K562 (cell line): ENCODE results near the gene TRABD2B. TPM values are rescaled to one million over a fixed set of nuclear protein-coding genes. Genes with fewer than 3 reads are reported as not detected.
A peak's percentile ranks its signal among the peaks of the same experiment; 100 is the strongest.

Experiments
- ATAC-seq: fragments of 200-7000 bp; cut with Tn5 transposase; 3 replicates; pipeline ENCODE4 v1.9.1; 2020; ENCODE audit warnings: moderate library complexity
- BruUV-seq: library from RNA; stranded (reverse); fragments of 400-500 nt; replicated peaks from 2 replicates; lab custom pipeline; 2021; lab: Mats Ljungman, UMichigan
- CTCF ChIA-PET: fragments of 300-600 bp; formaldehyde crosslinking; extraction: SDS; loops from one replicate; lab custom pipeline; 2021; ENCODE audit warnings: low intra/inter-chr PET ratio; lab: Yijun Ruan, JAX
- POLR2A ChIA-PET: fragments of 300-600, 350-650 bp; sonication (Branson Sonifier 250); formaldehyde crosslinking; extraction: SDS; loops from one replicate; lab custom pipeline; 2021; ENCODE audit warnings: antibody characterized with exemption, inconsistent platforms; lab: Yijun Ruan, JAX
- DNase-seq, 4 experiments: peaks; one replicate each; pipeline versions ENCODE4 v3.0.0 to v3.0.0-alpha.2; 2011 to 2018; ENCODE audit warnings: low spot score in 3 of 4, mixed read lengths in 3 of 4; ENCODE audit errors: extremely low read depth in 1 of 4
- FAIRE-seq: peaks from 2 replicates; lab custom pipeline; 2011; peaks lifted over from hg19 to GRCh38; lab: Jason Lieb, UNC
- H2AFZ ChIP-seq: 2 replicates; pipeline ENCODE4 v1.6.0; 2011; ENCODE audit warnings: low read depth, low read length, control low read depth, inconsistent platforms
- H3K27ac ChIP-seq: fragments of 200-600 bp; 3 replicates; pipeline ENCODE4 v1.8.0; 2011; ENCODE audit warnings: low read depth, mild to moderate bottlenecking, control low read depth, inconsistent platforms, low read length, moderate library complexity, mixed read lengths; ENCODE audit errors: extremely low read depth
- H3K27me3 ChIP-seq, 2 experiments: fragments of 300-600 bp in 1 of 2; 2 replicates in 1 of 2; 3 replicates in 1 of 2; pipeline versions ENCODE4 v1.6.0 to v1.8.0; 2011; ENCODE audit warnings: inconsistent platforms in 2 of 2, low read length in 2 of 2, mild to moderate bottlenecking in 1 of 2, mixed read lengths in 1 of 2, moderate library complexity in 1 of 2; ENCODE audit not compliant: control insufficient read depth in 2 of 2, insufficient read depth in 2 of 2
- H3K36me3 ChIP-seq: fragments of 300-600 bp; 3 replicates; pipeline ENCODE4 v1.8.0; 2011; ENCODE audit warnings: mild to moderate bottlenecking, low read length, inconsistent platforms; ENCODE audit not compliant: control insufficient read depth, insufficient read depth
- H3K4me1 ChIP-seq, 2 experiments: fragments of 200-600 bp in 1 of 2; replicated peaks in 1 of 2; 2 replicates in 1 of 2; 3 replicates in 1 of 2; pipeline versions ENCODE4 v1.5.1 to v1.8.0; 2011; ENCODE audit warnings: inconsistent platforms in 2 of 2, low read length in 2 of 2, mild to moderate bottlenecking in 1 of 2, mixed read lengths in 1 of 2, moderate library complexity in 1 of 2; ENCODE audit not compliant: control insufficient read depth in 2 of 2, insufficient read depth in 2 of 2
- H3K4me2 ChIP-seq: 2 replicates; pipeline ENCODE4 v1.6.1; 2011; ENCODE audit warnings: low read length, control low read depth, inconsistent platforms, mixed read lengths; ENCODE audit not compliant: insufficient read depth
- H3K4me3 ChIP-seq: fragments of 200-600 bp; sonication (generic), shearing (Covaris generic); 2 replicates; pipeline ENCODE4 v1.5.1; 2016; ENCODE audit warnings: control low read depth, inconsistent platforms
- H3K79me2 ChIP-seq: fragments of 200-600 bp; 3 replicates; pipeline ENCODE4 v1.8.0; 2011; ENCODE audit warnings: low read length, inconsistent platforms; ENCODE audit not compliant: control insufficient read depth, insufficient read depth
- H3K9ac ChIP-seq, 2 experiments: 2 replicates each; pipeline versions ENCODE4 v1.6.0 to v1.6.1; 2011; ENCODE audit warnings: low read depth in 2 of 2, low read length in 2 of 2, control low read depth in 1 of 2, inconsistent platforms in 1 of 2, mild to moderate bottlenecking in 1 of 2, mixed read lengths in 1 of 2; ENCODE audit not compliant: insufficient read depth in 1 of 2
- H3K9me1 ChIP-seq: one replicate; pipeline ENCODE4 v1.6.0; 2011; ENCODE audit warnings: inconsistent platforms, mild to moderate bottlenecking, low read length, moderate library complexity; ENCODE audit not compliant: control insufficient read depth, insufficient read depth
- H3K9me3 ChIP-seq: replicated peaks from 2 replicates; pipeline ENCODE4 v1.5.1; 2011; ENCODE audit warnings: low read depth, low read length, inconsistent platforms; ENCODE audit not compliant: control insufficient read depth, insufficient read depth
- H4K20me1 ChIP-seq: replicated peaks from 2 replicates; pipeline ENCODE4 v1.6.1; 2011; ENCODE audit warnings: low read length, inconsistent platforms, mixed read lengths; ENCODE audit not compliant: control insufficient read depth, insufficient read depth
- ARID4B ChIP-seq: sonication (generic); formaldehyde crosslinking; IDR thresholded peaks from 2 replicates; pipeline ENCODE4 v1.8.0; 2022; ENCODE audit warnings: mild to moderate bottlenecking, missing genetic modification reagents
- CTCF ChIP-seq, 3 experiments: IDR thresholded peaks in 2 of 3; conservative IDR thresholded peaks in 1 of 3; 2 replicates each; pipeline ENCODE4 v1.5.1; 2011 to 2012; ENCODE audit warnings: low read length in 3 of 3, mild to moderate bottlenecking in 3 of 3, control low read depth in 2 of 3, improper control_type of control experiment in 1 of 3, inconsistent platforms in 1 of 3, low read depth in 1 of 3, mixed read lengths in 1 of 3, moderate library complexity in 1 of 3; ENCODE audit not compliant: insufficient read depth in 2 of 3
- NFIC ChIP-seq: fragments of 450-650 bp; IDR thresholded peaks from 2 replicates; pipeline ENCODE4 v1.6.1; 2017; ENCODE audit warnings: mild to moderate bottlenecking, inconsistent platforms
- NR1H2 ChIP-seq: sonication (generic); formaldehyde crosslinking; IDR thresholded peaks from 2 replicates; pipeline ENCODE4 v1.4.0; 2020; ENCODE audit warnings: mild to moderate bottlenecking, missing genetic modification reagents
- RAD21 ChIP-seq, 2 experiments: fragments of 250-450 bp in 1 of 2; fragments of 450-650 bp in 1 of 2; sonication (Bioruptor Pico) in 1 of 2; formaldehyde crosslinking in 1 of 2; IDR thresholded peaks in 1 of 2; conservative IDR thresholded peaks in 1 of 2; 2 replicates each; pipeline versions ENCODE4 v1.4.0 to v1.8.0; 2020 to 2022; ENCODE audit warnings: mild to moderate bottlenecking in 2 of 2, moderate library complexity in 1 of 2
- SMAD2 ChIP-seq: fragments of 150-350 bp; IDR thresholded peaks from 2 replicates; pipeline ENCODE4 v1.6.1; 2014; ENCODE audit warnings: low read depth, mild to moderate bottlenecking, low read length
- TAF7 ChIP-seq: fragments of 450-650 bp; IDR thresholded peaks from 2 replicates; pipeline ENCODE4 v1.6.1; 2016; ENCODE audit warnings: missing genetic modification characterization, missing compliant biosample characterization
- ZNF224 ChIP-seq: sonication (generic); formaldehyde crosslinking; IDR thresholded peaks from 2 replicates; pipeline ENCODE4 v1.8.0; 2022; ENCODE audit warnings: mild to moderate bottlenecking, missing genetic modification reagents
- ZNF561 ChIP-seq: fragments of 450-650 bp; formaldehyde crosslinking; conservative IDR thresholded peaks from 2 replicates; pipeline ENCODE4 v1.4.0; 2020; ENCODE audit warnings: mild to moderate bottlenecking, moderate library complexity
- WGBS: fragments of 100-300 bp; shearing (Covaris generic); methylation state at CpG from one replicate; pipeline ENCODE4 v1.1.6; 2016; ENCODE audit warnings: low coverage, mixed read lengths; ENCODE audit not compliant: insufficient coverage; ENCODE audit errors: missing lambda C conversion rate; 5-methylcytosine and 5-hydroxymethylcytosine counted together
- in situ Hi-C: fragments of 300-500 bp; cut with MboI; formaldehyde crosslinking; loops from 4 replicates; pipeline ENCODE4 v1.15.0; 2018; ENCODE audit warnings: inconsistent platforms, mixed read lengths
- intact Hi-C: fragments of 100-400 bp; cut with micrococcal nuclease; formaldehyde crosslinking; loops from 2 replicates; pipeline ENCODE4 v1.14.2; 2022
- polyA plus RNA-seq, 8 experiments: library from polyadenylated mRNA; depleted of rRNA in 4 of 8; stranded (reverse) in 5 of 8; unstranded in 3 of 8; fragments of >200 nt; fragmentation: Nextera tagmentation in 2 of 8; fragmentation: Illumina TruSeq in 1 of 8; extraction: Ambion mirVana in 2 of 8; extraction: Trizol in 1 of 8; gene quantifications; 2 replicates each; pipeline versions ENCODE4 v1.2.1 to v1.2.3, GENCODE V29; 2011 to 2014; ENCODE audit warnings: inconsistent platforms in 1 of 8, missing spikeins in 1 of 8
- total RNA-seq, 7 experiments: library from RNA; depleted of rRNA in 6 of 7; stranded (reverse); fragments of >200 nt in 6 of 7; fragmentation: Illumina TruSeq in 2 of 7; extraction: Trizol in 2 of 7; gene quantifications; 2 replicates each; pipeline versions ENCODE4 v1.2.1 to v1.2.3, GENCODE V29; 2011 to 2021; ENCODE audit warnings: low replicate concordance in 1 of 7

Gene TRABD2B
- total and polyA plus RNA-seq, 9 of the 15 experiments (the other 6 are each of a cell fraction or from before 2014, with no cell fraction given), result not detected

DNA sequence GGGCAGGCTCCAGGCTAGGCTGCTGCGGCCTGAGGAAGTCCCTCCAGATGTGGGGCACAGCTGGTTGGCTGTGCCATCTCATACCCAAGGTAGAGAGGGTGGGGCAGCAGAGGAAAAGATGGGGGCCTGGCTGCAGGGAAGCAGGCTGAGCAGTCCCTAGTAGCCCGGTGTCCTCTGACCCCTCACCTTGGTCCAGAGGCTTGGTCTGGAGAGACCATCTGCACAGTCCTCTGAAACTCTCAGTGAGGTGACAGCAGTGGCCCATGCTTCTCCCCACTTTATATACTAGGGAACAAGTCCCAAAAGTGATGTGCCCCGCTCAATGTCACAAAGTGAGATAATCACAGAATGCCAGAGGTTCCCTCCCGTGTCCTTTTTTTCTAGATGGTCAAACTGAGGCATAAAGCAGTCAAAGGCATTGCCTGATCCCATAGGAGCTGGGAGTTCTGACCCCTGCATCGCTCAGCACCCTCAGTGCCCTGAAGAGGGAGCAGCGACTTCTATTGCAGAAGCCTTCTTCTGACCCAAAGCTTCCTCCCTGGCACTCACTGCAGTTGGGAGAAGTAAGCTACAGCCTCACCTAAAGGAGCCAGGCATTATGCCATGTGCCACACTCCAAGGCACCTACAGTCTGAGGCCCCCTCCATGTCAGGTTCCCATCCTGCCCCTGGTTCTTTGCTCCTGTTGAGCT is 45.5 kb downstream of the TRABD2B start:
- Histone ChIP-seq H3K4me2 (no peak overlapping the region), H4K20me1 (no peaks in the 10 kb centered on the region), H3K79me2 (no peaks in the 10 kb centered on the region), H3K9me3 (no peaks in the 10 kb centered on the region), H3K4me3 (no peak overlapping the region), H3K4me1 (no peaks in the 10 kb centered on the region), H3K36me3 (no peaks in the 10 kb centered on the region), H3K9ac (no peak overlapping the region), H3K27me3 (peaks cover 0 to 13% of the 10 kb centered on the region in 2 experiments; a peak in 1 of 5 replicates), H2AFZ (no peak overlapping the region), H3K9me1 (no peaks in the 10 kb centered on the region), H3K27ac (no peak overlapping the region)
- 0% methylated on average over 6 of the region's 6 CpGs for WGBS
- TF ChIP-seq ARID4B (no peak), NFIC (no peak), CTCF (IDR thresholded peaks at IDR 0.05 in 2 of 3, conservative IDR thresholded peaks at IDR 0.05 in 1 of 3; ENCODE audit: insufficient read depth in 2 of 3, low read depth in 1 of 3, low read length in 3 of 3) (peak in 2 of 3 experiments; percentile 25 to 36; a peak in 1 of 6 replicates), ZNF561 (CRISPR knock-in tag) (no peak), TAF7 (tag) (no peak), ZNF224 (CRISPR knock-in tag) (no peak), SMAD2 (no peak), NR1H2 (CRISPR knock-in tag) (no peak), RAD21 (CRISPR knock-in tag; conservative IDR thresholded peaks at IDR 0.05 in 1 of 2, IDR thresholded peaks at IDR 0.05 in 1 of 2) (0 out of 4 replicates have a peak, but pooled peaks of 1 of the 2 experiments have one; percentile 7)
- no TSS peak for BruUV-seq
- intact Hi-C loops, result no loop called here
- ATAC-seq, result peak; percentile 67
- no peak for FAIRE-seq
- DNase-seq, result no peak
- in situ Hi-C loops, result no loop called here
- POLR2A ChIA-PET, result interaction anchor here (0.7 kb wide), 1 partner anchor 165 kb away, joined by 3 read pairs; no protein-coding TSS in a partner anchor
- CTCF ChIA-PET, result no interaction called here
